GM12875 (cell line): ENCODE results near the gene PEMT.

Experiments
- H3K4me3 ChIP-seq: one replicate; pipeline ENCODE4 v1.5.1; 2011; ENCODE audit warnings: low read depth, low read length, control low read depth
- TF ChIP-seq, protein P1 (sequence below): IDR thresholded peaks from 2 replicates; pipeline ENCODE4 v1.5.1; 2011; ENCODE audit warnings: low read depth, mild to moderate bottlenecking, control low read depth, inconsistent platforms, low read length, moderate library complexity, borderline replicate concordance; ENCODE audit not compliant: insufficient read depth

Gene PEMT

DNA sequence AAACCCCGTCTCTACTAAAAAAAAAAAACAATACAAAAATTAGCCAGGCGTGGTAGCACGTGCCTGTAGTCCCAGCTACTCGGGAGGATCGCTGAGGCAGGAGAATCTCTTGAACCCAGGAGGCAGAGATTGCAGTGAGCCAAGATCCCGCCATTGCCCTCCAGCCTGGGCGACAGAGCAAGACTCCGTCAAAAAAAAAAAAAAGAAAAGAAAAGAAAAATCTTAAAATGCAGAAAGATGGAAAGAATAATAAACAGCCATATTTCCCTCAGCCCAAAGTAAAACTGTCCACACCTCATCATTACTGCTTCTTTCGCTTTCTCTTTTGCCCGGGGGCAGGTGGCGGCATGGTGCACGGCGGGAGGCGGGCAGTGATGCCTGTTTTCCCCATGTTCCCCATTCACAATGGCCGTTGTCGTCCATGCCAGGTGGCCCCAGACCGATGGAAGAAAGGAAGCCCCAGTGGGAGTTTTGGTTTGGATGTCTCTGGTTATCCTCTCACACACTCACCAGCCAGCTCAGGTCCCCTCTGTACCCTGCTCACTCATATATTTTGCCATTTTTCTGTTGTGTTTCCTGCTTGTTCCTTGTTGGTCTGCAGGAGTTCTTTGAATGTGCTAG lies 37.0 kb upstream of the PEMT start:
- TF ChIP-seq, protein P1, sequence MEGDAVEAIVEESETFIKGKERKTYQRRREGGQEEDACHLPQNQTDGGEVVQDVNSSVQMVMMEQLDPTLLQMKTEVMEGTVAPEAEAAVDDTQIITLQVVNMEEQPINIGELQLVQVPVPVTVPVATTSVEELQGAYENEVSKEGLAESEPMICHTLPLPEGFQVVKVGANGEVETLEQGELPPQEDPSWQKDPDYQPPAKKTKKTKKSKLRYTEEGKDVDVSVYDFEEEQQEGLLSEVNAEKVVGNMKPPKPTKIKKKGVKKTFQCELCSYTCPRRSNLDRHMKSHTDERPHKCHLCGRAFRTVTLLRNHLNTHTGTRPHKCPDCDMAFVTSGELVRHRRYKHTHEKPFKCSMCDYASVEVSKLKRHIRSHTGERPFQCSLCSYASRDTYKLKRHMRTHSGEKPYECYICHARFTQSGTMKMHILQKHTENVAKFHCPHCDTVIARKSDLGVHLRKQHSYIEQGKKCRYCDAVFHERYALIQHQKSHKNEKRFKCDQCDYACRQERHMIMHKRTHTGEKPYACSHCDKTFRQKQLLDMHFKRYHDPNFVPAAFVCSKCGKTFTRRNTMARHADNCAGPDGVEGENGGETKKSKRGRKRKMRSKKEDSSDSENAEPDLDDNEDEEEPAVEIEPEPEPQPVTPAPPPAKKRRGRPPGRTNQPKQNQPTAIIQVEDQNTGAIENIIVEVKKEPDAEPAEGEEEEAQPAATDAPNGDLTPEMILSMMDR = no peak
- peak overlapping the region; percentile 38 for H3K4me3 ChIP-seq

DNA sequence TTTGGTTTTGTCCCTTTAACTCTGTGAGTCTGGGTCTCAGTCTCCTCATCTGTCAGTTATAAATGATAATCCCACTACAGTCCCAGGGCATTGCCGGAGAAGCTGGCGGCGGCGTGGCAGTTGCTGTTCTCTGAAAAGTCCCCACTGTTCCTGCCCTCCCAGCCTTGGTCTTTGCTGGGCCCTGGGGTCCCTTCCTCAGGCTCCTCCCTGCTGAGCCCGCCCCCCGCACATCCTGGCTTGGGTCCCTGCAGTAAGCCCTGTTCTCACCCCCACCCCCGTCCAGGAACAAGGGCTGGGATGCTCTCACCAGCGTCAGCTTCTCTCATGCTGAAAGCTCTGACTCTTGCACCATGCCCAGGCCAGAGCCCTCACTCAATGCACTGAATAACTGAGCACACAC lies 35.3 kb upstream of the PEMT start:
- TF ChIP-seq, protein P1 = no peak
- H3K4me3 ChIP-seq = no peak overlapping the region

DNA sequence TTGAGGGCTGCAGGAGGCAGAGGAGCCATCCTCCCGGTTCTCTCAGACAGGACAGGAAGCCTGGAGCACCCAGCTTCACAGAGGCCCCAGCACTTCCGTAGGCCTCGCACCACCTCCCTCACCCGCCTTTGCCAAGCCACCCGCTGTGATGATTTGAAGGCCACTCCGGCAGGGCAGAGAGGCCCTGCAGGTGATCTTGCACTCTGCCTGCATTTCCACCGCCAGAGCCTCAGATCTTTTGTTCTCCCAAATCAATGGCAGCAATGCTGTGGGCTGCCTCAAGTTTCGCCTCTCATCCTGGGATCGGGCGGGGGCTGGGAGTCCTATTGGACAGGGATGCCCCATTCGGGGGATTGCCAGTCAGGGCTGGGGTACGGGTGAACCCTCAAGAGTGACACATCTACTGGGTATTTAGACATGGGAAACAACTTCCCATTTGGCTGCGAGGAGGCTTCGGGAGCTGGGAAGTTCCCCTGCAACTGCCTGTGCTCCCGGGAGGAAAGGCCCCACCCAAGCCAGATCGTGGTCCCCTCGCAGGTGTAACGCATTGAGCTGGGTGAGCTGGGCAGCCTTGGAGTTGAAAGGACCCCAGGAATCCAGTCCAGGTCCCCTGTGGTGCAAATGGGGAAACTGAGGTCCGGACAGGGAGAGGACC lies 34.8 kb upstream of the PEMT start:
- H3K4me3 ChIP-seq = no peak overlapping the region

DNA sequence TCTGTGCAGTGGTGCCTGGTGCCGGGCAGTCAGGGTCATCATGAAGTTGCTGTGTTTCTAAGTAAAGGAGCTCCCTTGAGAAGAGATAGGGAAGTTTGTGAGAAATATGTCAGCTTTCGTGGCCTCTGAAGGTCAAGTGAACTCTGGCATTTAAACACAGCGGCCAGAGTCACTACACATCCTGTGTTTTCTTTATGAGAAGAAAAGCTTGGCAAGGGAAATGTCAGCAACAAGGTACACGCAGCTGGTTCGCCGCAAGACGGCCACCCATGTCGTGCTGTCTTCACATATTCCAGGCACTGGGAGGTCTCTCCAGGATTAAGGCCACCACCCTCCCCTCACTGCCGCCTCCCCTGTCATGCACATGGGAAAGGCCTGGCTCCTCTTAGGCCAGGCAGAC lies 33.2 kb upstream of the PEMT start:
- TF ChIP-seq, protein P1 = no peak
- H3K4me3 ChIP-seq = no peak overlapping the region

More for the DNA sequence above, 34.8 kb upstream of the PEMT start:
- TF ChIP-seq, protein P1 = no peak

DNA sequence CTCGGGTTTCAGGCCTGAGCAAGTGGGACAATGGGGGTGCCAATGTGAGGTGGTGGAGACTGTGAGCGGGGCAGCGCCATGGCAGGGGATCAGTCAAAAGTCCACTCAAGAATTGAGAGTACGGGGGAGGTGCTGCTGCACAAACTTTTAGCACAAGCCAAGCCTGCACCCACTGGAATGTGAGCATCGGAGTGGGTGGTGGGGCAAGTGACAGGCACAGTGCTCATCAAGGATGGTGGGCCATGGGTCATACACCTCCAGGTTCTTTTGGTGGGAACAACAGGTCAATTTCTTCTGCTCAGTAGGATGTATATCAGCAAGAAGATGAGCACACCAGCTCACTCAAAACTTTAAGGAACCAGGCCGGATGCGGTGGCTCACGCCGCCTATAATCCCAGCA lies 32.4 kb upstream of the PEMT start:
- H3K4me3 ChIP-seq = no peak overlapping the region

DNA sequence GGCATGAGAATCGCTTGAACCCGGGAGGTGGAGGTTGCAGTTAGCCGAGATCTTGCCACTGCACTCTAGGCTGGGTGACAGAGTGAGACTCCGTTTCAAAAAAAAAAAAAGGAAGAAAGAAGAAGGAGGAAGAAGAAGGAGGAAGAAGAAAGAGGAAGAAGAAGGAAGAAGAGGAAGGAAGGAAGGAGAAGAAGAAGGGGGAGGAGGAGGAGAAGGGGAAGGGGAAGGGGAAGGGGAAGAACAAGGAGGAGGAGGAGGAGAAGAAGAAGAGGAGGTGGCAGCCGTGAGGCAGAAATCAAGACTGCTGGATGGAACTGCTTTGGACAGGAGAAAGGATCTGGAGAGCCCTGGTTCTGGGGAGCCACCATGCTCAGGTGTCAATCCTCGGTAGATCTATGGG lies 29.7 kb upstream of the PEMT start:
- TF ChIP-seq, protein P1 = no peak
- no peak overlapping the region for H3K4me3 ChIP-seq

More for the DNA sequence above, 32.4 kb upstream of the PEMT start:
- TF ChIP-seq, protein P1 = no peak

DNA sequence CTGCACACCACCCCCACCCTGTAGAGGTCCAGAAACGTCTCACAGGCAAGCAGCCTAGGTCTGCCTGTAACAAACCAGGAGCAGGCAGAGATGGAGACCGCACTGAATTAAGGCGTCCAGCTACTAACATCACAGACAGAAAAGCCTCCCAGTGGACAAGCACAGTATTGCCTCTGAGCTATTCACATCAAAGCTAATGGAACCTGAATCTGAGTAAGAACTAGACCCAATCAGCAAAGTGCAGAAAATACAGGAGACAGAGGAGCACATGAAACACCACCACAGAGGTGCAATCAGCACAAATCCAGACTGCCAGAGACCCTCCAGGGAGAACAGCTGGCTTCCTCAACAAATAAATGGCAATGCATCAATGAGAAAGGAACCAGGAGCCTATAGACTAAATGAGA lies 22.2 kb upstream of the PEMT start:
- H3K4me3 ChIP-seq = no peak overlapping the region
- TF ChIP-seq, protein P1 = peak; percentile 80
